Measurements from ENCODE around the gene DAAM1.
A peak's percentile ranks its signal among the peaks of the same experiment; 100 is the strongest.

The DAAM1 gene

GRCh38 chr14:59391388-59391787 is 202.9 kb downstream of the DAAM1 start:
- Histone ChIP-seq H3K4me2 (ENCODE audit: low read length) (no peak overlapping the region), H3K36me3 (ENCODE audit: insufficient read depth, low read length) (no peaks in the 10 kb centered on the region), H3K4me1 (ENCODE audit: control insufficient read depth, insufficient read depth, low read length) (no peaks in the 10 kb centered on the region), H3K27me3 (ENCODE audit: control insufficient read depth, insufficient read depth, low read length) (no peaks in the 10 kb centered on the region), H3K4me3 (ENCODE audit: low read length) (no peak overlapping the region), H3K9ac (ENCODE audit: low read depth, low read length) (no peak overlapping the region), H3K9me3 (replicated peaks; ENCODE audit: low read length) (no peaks in the 10 kb centered on the region)

GRCh38 chr14:59394268-59394667 is 205.8 kb downstream of the DAAM1 start:
- Histone ChIP-seq H3K9me3 (replicated peaks; ENCODE audit: low read length) (no peaks in the 10 kb centered on the region), H3K4me3 (ENCODE audit: low read length) (no peak overlapping the region), H3K4me2 (ENCODE audit: low read length) (no peak overlapping the region), H3K9ac (ENCODE audit: low read depth, low read length) (no peak overlapping the region), H3K4me1 (ENCODE audit: control insufficient read depth, insufficient read depth, low read length) (no peaks in the 10 kb centered on the region), H3K36me3 (ENCODE audit: insufficient read depth, low read length) (no peaks in the 10 kb centered on the region), H3K27me3 (ENCODE audit: control insufficient read depth, insufficient read depth, low read length) (no peaks in the 10 kb centered on the region)

GRCh38 chr14:59395672-59396071 is 207.2 kb downstream of the DAAM1 start:
- H3K9me3 ChIP-seq (replicated peaks; ENCODE audit: low read length) = no peaks in the 10 kb centered on the region
- no peaks in the 10 kb centered on the region for H3K27me3 ChIP-seq (ENCODE audit: control insufficient read depth, insufficient read depth, low read length)
- no peak overlapping the region for H3K4me2 ChIP-seq (ENCODE audit: low read length)
- no peak overlapping the region for H3K4me3 ChIP-seq (ENCODE audit: low read length)
- H3K36me3 ChIP-seq (ENCODE audit: insufficient read depth, low read length) = no peaks in the 10 kb centered on the region
- no peak overlapping the region for H3K9ac ChIP-seq (ENCODE audit: low read depth, low read length)
- H3K4me1 ChIP-seq (ENCODE audit: control insufficient read depth, insufficient read depth, low read length) = no peaks in the 10 kb centered on the region

GRCh38 chr14:59398841-59399240 is 210.4 kb downstream of the DAAM1 start:
- Histone ChIP-seq H3K27me3 (ENCODE audit: control insufficient read depth, insufficient read depth, low read length) (no peaks in the 10 kb centered on the region), H3K4me1 (ENCODE audit: control insufficient read depth, insufficient read depth, low read length) (no peaks in the 10 kb centered on the region), H3K36me3 (ENCODE audit: insufficient read depth, low read length) (no peaks in the 10 kb centered on the region), H3K9ac (ENCODE audit: low read depth, low read length) (no peak overlapping the region), H3K4me3 (ENCODE audit: low read length) (no peak overlapping the region), H3K9me3 (replicated peaks; ENCODE audit: low read length) (no peaks in the 10 kb centered on the region), H3K4me2 (ENCODE audit: low read length) (no peak overlapping the region)

GRCh38 chr14:59406454-59407245 is 218.2 kb downstream of the DAAM1 start:
- no peak overlapping the region for H3K4me3 ChIP-seq (ENCODE audit: low read length)

GRCh38 chr14:59407246-59408010 is 219.0 kb downstream of the DAAM1 start:
- Histone ChIP-seq H3K9me3 (replicated peaks; ENCODE audit: low read length) (no peaks in the 10 kb centered on the region), H3K27me3 (ENCODE audit: control insufficient read depth, insufficient read depth, low read length) (no peaks in the 10 kb centered on the region), H3K4me3 (ENCODE audit: low read length) (no peak overlapping the region), H3K4me1 (ENCODE audit: control insufficient read depth, insufficient read depth, low read length) (peaks cover 17% of the 10 kb centered on the region), H3K36me3 (ENCODE audit: insufficient read depth, low read length) (no peaks in the 10 kb centered on the region), H3K9ac (ENCODE audit: low read depth, low read length) (peak overlapping the region; percentile 68), H3K4me2 (ENCODE audit: low read length) (peak overlapping the region; percentile 64)

More at GRCh38 chr14:59406454-59407245, 218.2 kb downstream of the DAAM1 start:
- no peaks in the 10 kb centered on the region for H3K36me3 ChIP-seq (ENCODE audit: insufficient read depth, low read length)
- peaks cover 17% of the 10 kb centered on the region for H3K4me1 ChIP-seq (ENCODE audit: control insufficient read depth, insufficient read depth, low read length)
- H3K27me3 ChIP-seq (ENCODE audit: control insufficient read depth, insufficient read depth, low read length) = no peaks in the 10 kb centered on the region
- no peaks in the 10 kb centered on the region for H3K9me3 ChIP-seq (replicated peaks; ENCODE audit: low read length)
- peak overlapping the region; percentile 64 for H3K4me2 ChIP-seq (ENCODE audit: low read length)
- H3K9ac ChIP-seq (ENCODE audit: low read depth, low read length) = peak overlapping the region; percentile 68

GRCh38 chr14:59415836-59416602 is 227.6 kb downstream of the DAAM1 start:
- Histone ChIP-seq H3K9me3 (replicated peaks; ENCODE audit: low read length) (no peaks in the 10 kb centered on the region), H3K27me3 (ENCODE audit: control insufficient read depth, insufficient read depth, low read length) (no peaks in the 10 kb centered on the region), H3K4me3 (ENCODE audit: low read length) (no peak overlapping the region), H3K9ac (ENCODE audit: low read depth, low read length) (no peak overlapping the region), H3K4me1 (ENCODE audit: control insufficient read depth, insufficient read depth, low read length) (no peaks in the 10 kb centered on the region), H3K4me2 (ENCODE audit: low read length) (no peak overlapping the region), H3K36me3 (ENCODE audit: insufficient read depth, low read length) (no peaks in the 10 kb centered on the region)

GRCh38 chr14:59417311-59417710 is 228.8 kb downstream of the DAAM1 start:
- Histone ChIP-seq H3K4me1 (ENCODE audit: control insufficient read depth, insufficient read depth, low read length) (peaks cover 4% of the 10 kb centered on the region), H3K4me2 (ENCODE audit: low read length) (no peak overlapping the region), H3K9me3 (replicated peaks; ENCODE audit: low read length) (no peaks in the 10 kb centered on the region), H3K36me3 (ENCODE audit: insufficient read depth, low read length) (no peaks in the 10 kb centered on the region), H3K27me3 (ENCODE audit: control insufficient read depth, insufficient read depth, low read length) (no peaks in the 10 kb centered on the region), H3K4me3 (ENCODE audit: low read length) (no peak overlapping the region), H3K9ac (ENCODE audit: low read depth, low read length) (no peak overlapping the region)

- Histone ChIP-seq H3K9me3 (replicated peaks; ENCODE audit: low read length) (no peaks in the 10 kb centered on the region), H3K4me3 (ENCODE audit: low read length) (no peak overlapping the region), H3K4me1 (ENCODE audit: control insufficient read depth, insufficient read depth, low read length) (peaks cover 5% of the 10 kb centered on the region), H3K9ac (ENCODE audit: low read depth, low read length) (no peak overlapping the region), H3K27me3 (ENCODE audit: control insufficient read depth, insufficient read depth, low read length) (no peaks in the 10 kb centered on the region), H3K4me2 (ENCODE audit: low read length) (no peak overlapping the region), H3K36me3 (ENCODE audit: insufficient read depth, low read length) (no peaks in the 10 kb centered on the region)
Measured at GRCh38 chr14:59419303-59419702, 230.8 kb downstream of the DAAM1 start.

Data from skeletal muscle satellite cell (primary cell).